ENCODE data around the gene MFSD12.
"Not testable (repeated sequence)": the region's sequence is repeated elsewhere in the genome, so short reads cannot be mapped to it uniquely, and the experiment has no call there.

Gene MFSD12

GRCh38 chr19:3521104-3521445 is 36.3 kb downstream of the MFSD12 start:
- no peak for DNase-seq

GRCh38 chr19:3520166-3521103 is 37.0 kb downstream of the MFSD12 start:
- DNase-seq = no peak

GRCh38 chr19:3519126-3519525 is 38.3 kb downstream of the MFSD12 start:
- DNase-seq = no peak

- no peak for DNase-seq
Measured at GRCh38 chr19:3518659-3519058, 38.7 kb downstream of the MFSD12 start.

- DNase-seq = no peak
Measured at GRCh38 chr19:3518255-3518654, 39.1 kb downstream of the MFSD12 start.

- no peak for DNase-seq
Measured at GRCh38 chr19:3517638-3518037, 39.7 kb downstream of the MFSD12 start.

GRCh38 chr19:3516675-3517207 is 40.6 kb downstream of the MFSD12 start:
- DNase-seq = no peak

- DNase-seq = peak; percentile 78
Measured at GRCh38 chr19:3515891-3516422, 41.4 kb downstream of the MFSD12 start.

GRCh38 chr19:3514930-3515329 is 42.5 kb downstream of the MFSD12 start:
- peak; percentile 25 for DNase-seq

- DNase-seq = no peak
Measured at GRCh38 chr19:3513229-3514140, 43.9 kb downstream of the MFSD12 start.

- DNase-seq = no peak
Measured at GRCh38 chr19:3512562-3513228, 44.7 kb downstream of the MFSD12 start.

- DNase-seq = no peak
Measured at GRCh38 chr19:3511506-3512251, 45.7 kb downstream of the MFSD12 start.

- DNase-seq = no peak
Measured at GRCh38 chr19:3510727-3511126, 46.7 kb downstream of the MFSD12 start.

GRCh38 chr19:3509566-3509989 is 47.8 kb downstream of the MFSD12 start:
- peak; percentile 60 for DNase-seq

GRCh38 chr19:3508771-3509535 is 48.4 kb downstream of the MFSD12 start:
- peak; percentile 31 for DNase-seq

GRCh38 chr19:3508121-3508661 is 49.2 kb downstream of the MFSD12 start:
- DNase-seq = not testable (repeated sequence)

GRCh38 chr19:3507371-3508120 is 49.8 kb downstream of the MFSD12 start:
- DNase-seq = no peak

GRCh38 chr19:3506384-3507340 is 50.7 kb downstream of the MFSD12 start:
- DNase-seq = no peak

Measured in fibroblast of skin of abdomen (primary cell).